AG09309 (cell line): ENCODE measurements around the gene KIF5A.

Source experiments
- DNase-seq: peaks from one replicate; pipeline ENCODE4 v3.0.0-alpha.2; 2010; ENCODE audit warnings: low read depth
- H3K4me3 ChIP-seq: 2 replicates; pipeline ENCODE4 v1.5.1; 2011; ENCODE audit warnings: mild to moderate bottlenecking, low read depth, low read length, moderate library complexity; ENCODE audit not compliant: control insufficient read depth
- TF ChIP-seq, protein P1 (sequence below): IDR thresholded peaks from 2 replicates; pipeline ENCODE4 v1.5.1; 2011; ENCODE audit warnings: mild to moderate bottlenecking, low read depth, low read length, inconsistent platforms; ENCODE audit not compliant: insufficient read depth, control insufficient read depth; ENCODE audit errors: missing control alignments

KIF5A gene

DNA sequence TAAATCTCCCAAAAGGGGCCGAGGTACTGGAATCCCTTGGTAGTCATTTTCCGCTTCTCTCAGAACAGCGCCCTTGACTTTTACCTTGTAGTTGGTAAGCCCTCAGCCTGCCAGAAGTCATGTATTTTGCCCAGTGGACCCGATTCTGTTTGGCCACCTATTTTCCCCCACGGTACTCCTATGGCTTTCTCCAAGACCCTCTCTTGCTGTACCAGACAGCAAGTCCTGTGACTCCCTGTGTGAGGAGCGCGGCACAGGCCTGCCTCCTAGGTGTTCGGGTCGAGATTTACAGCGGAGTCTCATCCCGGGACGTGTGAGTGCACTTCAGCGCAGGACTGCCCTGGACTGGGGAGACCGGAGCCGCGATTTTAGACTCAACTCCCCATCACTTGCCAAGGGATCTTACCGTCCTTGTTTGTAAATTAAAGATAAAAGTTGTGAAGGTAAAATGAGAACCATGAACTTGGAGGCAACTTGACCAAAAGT lies 28.3 kb upstream of the KIF5A start:
- TF ChIP-seq, protein P1, sequence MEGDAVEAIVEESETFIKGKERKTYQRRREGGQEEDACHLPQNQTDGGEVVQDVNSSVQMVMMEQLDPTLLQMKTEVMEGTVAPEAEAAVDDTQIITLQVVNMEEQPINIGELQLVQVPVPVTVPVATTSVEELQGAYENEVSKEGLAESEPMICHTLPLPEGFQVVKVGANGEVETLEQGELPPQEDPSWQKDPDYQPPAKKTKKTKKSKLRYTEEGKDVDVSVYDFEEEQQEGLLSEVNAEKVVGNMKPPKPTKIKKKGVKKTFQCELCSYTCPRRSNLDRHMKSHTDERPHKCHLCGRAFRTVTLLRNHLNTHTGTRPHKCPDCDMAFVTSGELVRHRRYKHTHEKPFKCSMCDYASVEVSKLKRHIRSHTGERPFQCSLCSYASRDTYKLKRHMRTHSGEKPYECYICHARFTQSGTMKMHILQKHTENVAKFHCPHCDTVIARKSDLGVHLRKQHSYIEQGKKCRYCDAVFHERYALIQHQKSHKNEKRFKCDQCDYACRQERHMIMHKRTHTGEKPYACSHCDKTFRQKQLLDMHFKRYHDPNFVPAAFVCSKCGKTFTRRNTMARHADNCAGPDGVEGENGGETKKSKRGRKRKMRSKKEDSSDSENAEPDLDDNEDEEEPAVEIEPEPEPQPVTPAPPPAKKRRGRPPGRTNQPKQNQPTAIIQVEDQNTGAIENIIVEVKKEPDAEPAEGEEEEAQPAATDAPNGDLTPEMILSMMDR = no peak
- DNase-seq = no peak
- no peak overlapping the region for H3K4me3 ChIP-seq

DNA sequence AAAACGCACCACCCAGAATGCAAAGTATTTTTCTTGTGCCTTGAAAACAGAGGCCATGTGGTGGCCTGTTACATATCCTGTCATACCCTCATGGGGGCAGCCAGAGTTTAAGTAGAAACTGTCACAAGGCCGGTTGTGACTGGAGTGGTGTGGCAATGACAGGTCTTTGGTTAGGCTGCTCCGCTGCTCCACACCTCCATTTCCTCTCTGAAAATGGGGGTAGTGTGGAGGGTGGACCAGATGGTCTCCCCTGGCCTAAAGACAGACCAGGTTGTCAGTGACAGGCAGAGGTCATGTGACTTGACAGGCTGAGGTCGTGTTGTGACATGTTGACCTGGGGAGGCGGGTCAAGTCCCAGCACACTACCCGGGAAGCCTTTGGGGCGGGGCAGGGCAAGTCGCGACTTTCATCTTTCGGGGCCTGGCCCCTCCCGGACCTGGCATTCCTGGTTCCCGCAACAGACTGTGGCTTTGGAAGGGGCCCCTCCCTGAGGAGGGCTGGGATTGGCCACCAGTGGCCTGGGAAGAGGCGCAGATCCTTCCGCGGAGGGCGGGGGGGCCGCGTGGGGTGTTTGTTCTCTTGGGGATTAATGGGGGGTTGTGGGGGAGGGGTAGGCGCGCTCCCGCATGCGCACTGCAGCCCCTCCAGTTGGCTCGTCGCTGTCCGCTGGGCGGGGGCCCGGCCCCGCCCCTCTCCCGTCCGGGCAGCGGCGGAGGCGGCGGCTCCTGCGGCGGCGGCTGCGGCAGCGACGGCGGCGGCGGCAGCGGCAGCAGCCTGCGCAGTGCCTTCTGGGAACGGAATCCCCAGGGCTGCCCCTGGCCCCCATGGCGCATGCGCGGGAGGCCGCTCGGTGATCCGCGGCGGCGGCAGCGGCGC lies 27.6 kb upstream of the KIF5A start, which contains the start of gene MBD6:
MBD6 (plus strand) TSS at position 814 of the 876 bp plus-strand sequence. CDS start 1,480 bp downstream, outside the sequence.
- TF ChIP-seq, protein P1 = no peak
- peak; percentile 80 for DNase-seq
- H3K4me3 ChIP-seq = peak within 1 kb of the TSS; percentile 94

DNA sequence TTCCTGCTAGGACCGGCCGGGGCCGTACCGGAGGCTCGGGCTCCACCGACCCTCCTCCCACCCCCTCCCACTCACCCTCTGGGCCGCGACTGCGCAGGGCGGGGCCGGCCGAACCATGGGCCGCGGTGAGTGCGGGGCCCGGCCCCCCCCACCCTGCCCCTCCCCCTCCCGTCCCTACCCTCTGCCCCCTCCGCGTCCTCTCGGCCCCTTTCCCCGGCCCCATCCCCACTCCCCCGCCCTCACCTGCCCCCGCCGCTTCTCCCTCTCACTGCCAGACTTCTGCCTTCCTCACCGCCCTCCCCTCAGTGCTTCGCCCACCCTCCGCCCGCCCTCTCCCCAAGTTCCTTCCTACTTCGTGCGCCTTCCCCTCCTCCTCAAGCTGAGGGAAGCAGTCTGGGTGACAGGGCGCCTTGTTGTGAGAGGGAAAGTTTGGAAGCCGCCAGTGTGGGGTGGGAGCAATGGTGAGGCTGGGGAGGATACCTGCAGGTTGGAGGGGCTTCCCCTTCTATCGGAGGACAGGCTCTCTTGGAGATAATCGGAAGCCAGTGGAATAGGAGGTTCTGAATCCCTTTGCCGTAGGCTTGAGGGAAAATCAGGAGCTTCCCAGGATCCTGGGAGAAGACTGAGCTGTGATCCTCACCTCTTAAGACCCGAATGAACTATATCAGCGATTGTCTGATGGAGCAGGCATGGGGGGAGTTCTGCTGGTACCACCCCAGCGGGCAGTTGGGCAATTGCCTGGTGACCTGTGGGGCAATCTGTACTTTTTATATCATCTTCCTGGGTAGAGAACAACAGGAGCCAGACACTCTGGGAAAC lies 26.7 kb upstream of the KIF5A start:
- peak overlapping the region; percentile 94 for H3K4me3 ChIP-seq
- TF ChIP-seq, protein P1 = no peak
- no peak for DNase-seq

DNA sequence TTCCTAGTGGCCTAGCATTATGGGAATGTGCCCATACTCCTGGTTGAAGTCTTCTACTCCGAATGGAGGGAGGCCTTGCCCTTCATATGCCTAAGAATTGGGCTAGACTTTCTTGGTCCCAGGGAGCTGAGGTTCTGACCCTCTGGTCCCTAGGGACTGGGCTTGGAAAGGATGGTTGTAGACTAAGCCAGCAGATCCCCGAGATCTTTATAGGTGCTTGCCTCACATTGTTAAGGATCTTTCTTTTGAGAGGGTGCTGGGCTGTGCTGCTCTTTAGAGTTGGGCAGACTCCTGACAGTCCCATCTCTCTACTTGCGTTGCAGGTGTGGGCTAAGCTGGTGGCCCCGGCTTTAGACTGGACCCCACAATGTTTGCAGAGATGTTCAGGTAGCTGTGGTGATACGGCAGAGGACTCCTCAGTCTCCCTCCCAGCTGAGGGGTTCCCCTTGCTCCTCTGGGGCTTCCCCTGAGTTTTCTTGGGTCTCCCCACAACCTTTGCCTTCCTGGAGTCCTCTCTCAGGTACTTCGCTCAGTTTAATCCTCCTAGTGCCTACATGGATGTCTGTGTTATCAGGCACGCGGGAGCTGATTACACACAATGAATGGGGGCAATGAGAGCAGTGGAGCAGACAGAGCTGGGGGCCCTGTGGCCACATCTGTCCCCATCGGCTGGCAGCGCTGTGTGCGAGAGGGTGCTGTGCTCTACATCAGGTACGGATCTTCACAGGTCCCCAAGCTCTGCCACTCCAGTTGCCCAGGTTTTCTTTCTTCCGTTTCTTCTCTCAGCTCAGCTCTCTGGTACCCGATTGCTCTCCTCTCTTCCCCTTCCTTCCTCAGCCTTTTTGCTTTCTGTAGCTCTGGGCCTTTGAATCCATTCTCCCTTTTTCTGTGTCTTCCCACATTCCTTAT lies 25.9 kb upstream of the KIF5A start:
- peak overlapping the region; percentile 94 for H3K4me3 ChIP-seq
- DNase-seq = no peak
- TF ChIP-seq, protein P1 = no peak

DNA sequence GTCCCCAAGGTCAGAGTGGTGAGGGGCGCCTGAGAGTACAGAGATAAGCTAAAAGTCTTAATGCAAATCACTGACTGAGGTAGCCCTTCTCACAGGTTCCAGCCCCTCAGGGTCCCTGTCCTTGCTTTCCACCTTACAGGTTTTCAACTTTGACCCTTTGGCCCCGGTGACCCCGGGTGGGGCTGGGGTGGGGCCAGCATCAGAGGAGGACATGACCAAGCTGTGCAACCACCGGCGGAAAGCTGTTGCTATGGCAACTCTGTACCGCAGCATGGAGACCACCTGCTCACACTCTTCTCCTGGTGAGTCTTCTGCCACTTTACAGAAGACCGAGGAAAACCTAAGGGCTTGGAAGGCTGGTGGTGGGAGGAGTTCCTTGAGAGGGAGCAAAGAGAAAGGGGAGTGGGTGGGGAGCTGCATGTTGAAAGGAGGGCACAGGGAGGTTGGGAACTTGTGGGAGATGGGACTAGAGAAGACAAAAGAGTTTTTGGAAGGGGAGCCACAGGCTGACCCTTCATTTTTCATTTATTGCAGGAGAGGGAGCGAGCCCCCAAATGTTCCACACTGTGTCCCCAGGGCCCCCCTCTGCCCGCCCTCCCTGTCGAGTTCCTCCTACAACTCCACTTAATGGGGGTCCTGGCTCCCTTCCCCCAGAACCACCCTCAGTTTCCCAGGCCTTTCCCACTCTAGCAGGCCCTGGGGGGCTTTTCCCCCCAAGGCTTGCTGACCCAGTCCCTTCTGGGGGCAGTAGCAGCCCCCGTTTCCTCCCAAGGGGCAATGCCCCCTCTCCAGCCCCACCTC lies 24.8 kb upstream of the KIF5A start:
- H3K4me3 ChIP-seq = no peak overlapping the region
- TF ChIP-seq, protein P1 = no peak
- DNase-seq = no peak
